GM12878 (cell line): ENCODE measurements around the gene RBMS1. TPM values are rescaled to one million over a fixed set of nuclear protein-coding genes. Genes with fewer than 3 reads are reported as not detected.

Source experiments
- ATAC-seq: fragments of 200-7000 bp; cut with Tn5 transposase; 3 replicates; pipeline ENCODE4 v1.9.1; 2020; ENCODE audit warnings: mild to moderate bottlenecking, moderate library complexity
- BruUV-seq: library from RNA; stranded (reverse); fragments of 400-500 nt; replicated peaks from 2 replicates; lab custom pipeline; 2021; lab: Mats Ljungman, UMichigan
- CTCF ChIA-PET: fragments of 300-600 bp; sonication (Branson Sonifier 250); formaldehyde crosslinking; extraction: SDS; loops from one replicate; lab custom pipeline; 2021; ENCODE audit warnings: inconsistent platforms; lab: Yijun Ruan, JAX
- POLR2A ChIA-PET: fragments of 350-600 bp; formaldehyde crosslinking; extraction: SDS; loops from one replicate; lab custom pipeline; 2021; ENCODE audit warnings: inconsistent platforms; lab: Charles Lee
- RAD21 ChIA-PET: fragments of 300-600 bp; sonication (Branson Sonifier 250); formaldehyde crosslinking; loops from one replicate; lab custom pipeline; 2023; ENCODE audit warnings: antibody characterized with exemption; ENCODE audit not compliant: unreplicated experiment; lab: Charles Lee
- SMC1A ChIA-PET: fragments of 300-600 bp; sonication (Branson Sonifier 250); formaldehyde crosslinking; loops from one replicate; lab custom pipeline; 2023; ENCODE audit not compliant: unreplicated experiment, uncharacterized antibody; lab: Charles Lee
- DNase-seq: peaks from one replicate; pipeline ENCODE4 v3.0.0-alpha.2; 2011; ENCODE audit warnings: low read depth, low spot score
- FAIRE-seq: peaks from 3 replicates; lab custom pipeline; 2011; peaks lifted over from hg19 to GRCh38; lab: Jason Lieb, UNC
- H2AFZ ChIP-seq: 2 replicates; pipeline ENCODE4 v1.6.0; 2011; ENCODE audit warnings: low read depth, low read length, control low read depth; ENCODE audit not compliant: control insufficient read depth
- H3K27ac ChIP-seq: 2 replicates; pipeline ENCODE4 v1.5.1; 2011; ENCODE audit warnings: control low read depth; ENCODE audit not compliant: control insufficient read depth, insufficient read depth
- H3K27me3 ChIP-seq, 2 experiments: replicated peaks in 1 of 2; 2 replicates each; pipeline versions ENCODE4 v1.6.0 to v1.6.1; 2011; ENCODE audit warnings: low read length in 1 of 2; ENCODE audit not compliant: control insufficient read depth in 2 of 2, insufficient read depth in 2 of 2
- H3K36me3 ChIP-seq, 2 experiments: 2 replicates each; pipeline ENCODE4 v1.5.1; 2011; ENCODE audit warnings: low read length in 1 of 2; ENCODE audit not compliant: control insufficient read depth in 2 of 2, insufficient read depth in 2 of 2
- H3K4me1 ChIP-seq: 2 replicates; pipeline ENCODE4 v1.6.1; 2011; ENCODE audit warnings: mild to moderate bottlenecking, low read length, moderate library complexity, mixed read lengths; ENCODE audit not compliant: control insufficient read depth, insufficient read depth
- H3K4me2 ChIP-seq: 2 replicates; pipeline ENCODE4 v1.6.0; 2011; ENCODE audit warnings: control low read depth; ENCODE audit not compliant: control insufficient read depth, insufficient read depth
- H3K4me3 ChIP-seq: fragments of 200-600 bp; sonication (generic); 2 replicates; pipeline ENCODE4 v1.5.1; 2016
- H3K79me2 ChIP-seq: 2 replicates; pipeline ENCODE4 v1.6.0; 2011; ENCODE audit warnings: low read length; ENCODE audit not compliant: control insufficient read depth, insufficient read depth
- H3K9ac ChIP-seq: 2 replicates; pipeline ENCODE4 v1.8.0; 2011; ENCODE audit warnings: low read length, control low read depth, mixed read lengths; ENCODE audit not compliant: control insufficient read depth, insufficient read depth
- H3K9me3 ChIP-seq: replicated peaks from 3 replicates; pipeline ENCODE4 v1.5.1; 2011; ENCODE audit warnings: mild to moderate bottlenecking, low read length; ENCODE audit not compliant: control insufficient read depth, insufficient read depth
- H4K20me1 ChIP-seq: 2 replicates; pipeline ENCODE4 v1.6.0; 2011; ENCODE audit not compliant: control insufficient read depth, insufficient read depth
- FOXK2 ChIP-seq: fragments of 450-650 bp; IDR thresholded peaks from 2 replicates; pipeline ENCODE4 v1.6.1; 2017; ENCODE audit warnings: mild to moderate bottlenecking, moderate library complexity
- PKNOX1 ChIP-seq: fragments of 450-650 bp; IDR thresholded peaks from 2 replicates; pipeline ENCODE4 v1.6.1; 2016; ENCODE audit warnings: mild to moderate bottlenecking
- RUNX3 ChIP-seq: IDR thresholded peaks from 2 replicates; pipeline ENCODE4 v1.6.1; 2012; ENCODE audit warnings: low read length, inconsistent platforms
- ZZZ3 ChIP-seq: IDR thresholded peaks from 2 replicates; pipeline ENCODE4 v1.6.1; 2011; ENCODE audit warnings: low read depth; ENCODE audit not compliant: control insufficient read depth, insufficient read length
- WGBS: methylation state at CpG from one replicate; pipeline ENCODE4 v1.1.6; 2016; ENCODE audit warnings: low lambda C conversion rate; ENCODE audit not compliant: insufficient replicate concordance, insufficient coverage; ENCODE audit errors: missing lambda C conversion rate; 5-methylcytosine and 5-hydroxymethylcytosine counted together
- in situ Hi-C: fragments of 300-500 bp; cut with MboI; formaldehyde crosslinking; loops from 9 replicates; pipeline ENCODE4 v1.14.3; 2018; ENCODE audit warnings: mixed read lengths
- intact Hi-C: fragments of 100-400 bp; cut with micrococcal nuclease; formaldehyde crosslinking; loops from one replicate; pipeline ENCODE4 v1.14.2; 2022; ENCODE audit not compliant: unreplicated experiment
- polyA plus RNA-seq, 11 experiments: library from polyadenylated mRNA; depleted of rRNA in 4 of 11; unstranded in 6 of 11; stranded (reverse) in 5 of 11; fragments of >200 nt; fragmentation: Nextera tagmentation in 4 of 11; fragmentation: Illumina TruSeq in 1 of 11; extraction: Ambion mirVana in 4 of 11; extraction: Trizol in 1 of 11; gene quantifications; 1 replicate in 1 of 11; 2 replicates in 10 of 11; pipeline versions ENCODE4 v1.2.1 to v1.2.3, GENCODE V29; 2011 to 2016; ENCODE audit warnings: inconsistent platforms in 2 of 11, missing spikeins in 2 of 11, low read depth in 1 of 11
- total RNA-seq, 4 experiments: library from RNA; depleted of rRNA in 3 of 4; stranded (reverse); fragments of >200 nt in 3 of 4; fragmentation: Illumina TruSeq in 1 of 4; extraction: Trizol in 1 of 4; gene quantifications; 2 replicates each; pipeline versions ENCODE4 v1.2.1 to v1.2.3, GENCODE V29; 2013 to 2021

The RBMS1 gene
- total and polyA plus RNA-seq, 10 of the 15 experiments (the other 5 are each of a cell fraction or from before 2014, with no cell fraction given): 0.04 to 0.31 (median 0.17) TPM; not detected in 1

GRCh38 chr2:160428405-160428763 is 65.2 kb downstream of the RBMS1 start (continued):
- TF ChIP-seq FOXK2: no peak
- TF ChIP-seq, all 136 proteins: peak for 0

GRCh38 chr2:160427629-160428404 is 65.8 kb downstream of the RBMS1 start:
- in situ Hi-C loops: no loop called here
- Histone ChIP-seq H2AFZ (peak overlapping the region; percentile 40), H3K79me2 (no peaks in the 10 kb centered on the region), H3K4me1 (no peaks in the 10 kb centered on the region; the same call in 1 of the 2 replicates), H3K9ac (no peak overlapping the region), H3K27ac (no peak overlapping the region), H3K27me3 (no peaks in the 10 kb centered on the region; a peak in 1 of 4 replicates), H3K4me2 (peak overlapping the region; percentile 15; the same call in 1 of the 2 replicates), H3K9me3 (no peaks in the 10 kb centered on the region; the same call in 2 of the 3 replicates), H4K20me1 (no peaks in the 10 kb centered on the region), H3K4me3 (no peak overlapping the region), H3K36me3 (no peaks in the 10 kb centered on the region)
- SMC1A ChIA-PET: interaction anchor here (0.9 to 2.0 kb wide), 4 partner anchors 9 to 543 kb away, joined by 3 to 6 read pairs (median 3); no protein-coding TSS in a partner anchor
- ATAC-seq: peak; percentile 64
- TF ChIP-seq ZZZ3 (no peak), RUNX3 (peak; percentile 27; the same call in 1 of the 2 replicates), PKNOX1 (peak; percentile 58; the same call in 1 of the 2 replicates)
- WGBS: 2% methylated on average over 7 of the region's 7 CpGs
- peak; percentile 68 for FAIRE-seq
- BruUV-seq: no TSS peak
- RAD21 ChIA-PET: interaction anchor here (1.3 to 2.5 kb wide), 3 partner anchors 542 to 636 kb away, joined by 4 to 14 read pairs (median 8); no protein-coding TSS in a partner anchor
- DNase-seq: no peak
- CTCF ChIA-PET: interaction anchor here (1.0 to 5.1 kb wide), 10 partner anchors 9 to 637 kb away, joined by 3 to 44 read pairs (median 6); no protein-coding TSS in a partner anchor
- intact Hi-C loops: loop anchor here (5.0 kb wide), 1 partner anchor 316 kb away; no protein-coding TSS in a partner anchor
- POLR2A ChIA-PET: no interaction called here
